Measurements from ENCODE around the gene PRPSAP2.

- TF ChIP-seq POLR2A (IDR thresholded peaks at IDR 0.05) (no peak), CTCF (IDR thresholded peaks at IDR 0.05) (no peak)
Measured at GRCh38 chr17:18877104-18877645, 19.2 kb downstream of the PRPSAP2 start.

All from testis (tissue), 2 donors.